ENCODE measurements around the gene EEF2K. TPM values are rescaled to one million over a fixed set of nuclear protein-coding genes. Genes with fewer than 3 reads are reported as not detected.
A peak's percentile ranks its signal among the peaks of the same experiment; 100 is the strongest.
"Not testable (repeated sequence)": the region's sequence is repeated elsewhere in the genome, so short reads cannot be mapped to it uniquely, and the experiment has no call there.

The EEF2K gene
- total RNA-seq, 1 experiment from 2014 or later = 16.5 TPM

DNA sequence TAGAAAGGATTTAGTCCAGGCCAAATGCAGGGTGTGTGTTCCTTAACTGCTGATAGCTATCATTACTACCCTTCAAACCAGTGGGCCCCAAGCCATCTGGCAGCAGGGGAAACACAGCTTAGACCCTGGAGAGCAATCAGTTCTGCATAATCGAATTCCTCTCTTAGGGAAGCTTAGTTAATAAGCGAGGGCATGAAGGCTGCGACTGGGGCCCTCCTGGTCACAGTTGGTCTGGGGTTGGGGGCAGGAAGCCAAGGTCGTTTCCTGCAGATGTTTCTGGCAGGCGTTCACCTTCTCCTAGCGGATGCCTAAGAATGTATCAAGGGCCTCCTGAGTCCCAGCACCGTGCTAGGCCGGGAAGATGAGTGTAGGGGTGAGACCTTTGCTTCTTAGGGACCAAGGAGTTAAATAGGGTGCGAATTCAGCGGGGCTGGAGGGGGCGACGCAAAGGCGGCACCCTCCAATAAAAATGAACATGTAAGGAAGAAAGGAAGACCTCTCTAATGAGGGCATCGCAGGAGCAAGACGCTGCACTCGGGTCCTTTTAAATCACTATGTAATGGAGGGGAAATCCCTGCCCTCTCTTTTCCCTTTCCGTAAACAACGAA lies 16.5 kb upstream of the EEF2K start:
- no peak for DNase-seq (ENCODE audit: low spot score)

DNA sequence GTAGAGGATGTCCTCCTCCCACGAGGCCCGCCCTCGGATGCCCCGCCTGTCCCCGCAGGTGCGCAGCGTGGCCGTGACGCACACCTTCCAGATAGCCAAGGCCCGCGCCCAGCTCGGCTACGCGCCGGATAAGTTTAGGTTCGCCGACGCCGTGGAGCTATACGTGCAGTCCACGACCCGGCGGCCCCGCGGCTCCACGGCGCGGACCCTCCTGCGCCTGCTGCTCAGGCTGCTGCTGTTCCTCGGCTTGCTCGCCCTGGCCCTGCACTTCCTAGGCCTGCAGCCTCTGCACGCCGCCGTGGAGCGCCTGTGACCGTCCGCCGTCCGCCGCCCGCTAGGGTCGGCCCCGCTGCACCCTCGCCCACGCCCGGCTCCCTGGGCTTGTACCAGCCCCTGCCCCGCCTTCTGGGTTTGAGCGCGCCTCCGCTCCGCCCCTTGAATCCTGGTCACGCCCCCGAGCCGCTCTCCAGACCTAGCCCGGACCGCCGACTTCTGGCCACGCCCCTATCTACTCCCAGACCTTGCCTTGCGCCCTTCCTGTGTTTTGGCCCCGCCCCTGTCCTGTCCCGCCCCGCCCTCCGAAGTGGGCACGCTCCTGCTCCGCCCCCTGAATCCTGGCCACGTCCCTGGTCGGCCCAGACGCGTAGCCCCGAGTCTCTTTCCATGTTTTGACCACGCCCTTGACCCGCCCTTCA lies 15.8 kb upstream of the EEF2K start:
- DNase-seq (ENCODE audit: low spot score) = peak; percentile 50

DNA sequence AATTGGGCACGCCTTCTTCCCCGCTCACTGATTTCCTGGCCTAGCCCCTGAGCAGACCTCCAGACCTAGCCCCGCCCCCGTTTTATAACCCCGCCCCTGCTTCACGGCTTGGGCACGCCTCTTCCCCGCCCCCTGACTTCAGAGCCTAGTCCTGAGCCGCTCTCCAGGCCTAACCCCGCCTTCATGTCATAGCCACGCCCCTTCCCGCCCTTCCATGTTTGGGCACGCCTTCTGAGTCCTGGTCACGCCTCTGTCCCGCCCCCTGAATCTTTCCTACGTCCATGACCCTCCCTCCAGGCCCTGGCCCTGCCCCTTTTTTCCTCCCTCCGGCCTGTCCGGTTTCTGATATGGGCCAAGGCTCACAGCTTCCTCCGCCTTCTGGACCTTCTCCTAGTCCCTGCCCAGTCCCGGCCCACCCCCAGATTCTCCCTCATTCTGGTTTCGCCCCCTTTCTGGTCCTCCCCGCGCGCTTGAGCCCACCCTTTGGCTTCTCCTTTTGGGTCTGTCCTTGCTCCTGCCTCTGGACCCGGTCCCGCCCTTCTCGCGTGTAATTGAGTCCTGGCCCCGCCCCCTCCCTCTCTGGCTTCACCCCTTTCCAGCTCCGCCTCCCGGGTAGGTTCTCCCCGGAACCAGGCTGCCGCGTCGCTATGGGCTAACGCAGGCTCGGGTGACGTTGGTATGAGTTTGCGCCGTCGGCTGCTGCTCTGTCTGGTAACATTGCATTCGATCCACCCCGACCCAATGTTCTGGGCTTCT lies 15.1 kb upstream of the EEF2K start:
- peak; percentile 100 for DNase-seq (ENCODE audit: low spot score)

DNA sequence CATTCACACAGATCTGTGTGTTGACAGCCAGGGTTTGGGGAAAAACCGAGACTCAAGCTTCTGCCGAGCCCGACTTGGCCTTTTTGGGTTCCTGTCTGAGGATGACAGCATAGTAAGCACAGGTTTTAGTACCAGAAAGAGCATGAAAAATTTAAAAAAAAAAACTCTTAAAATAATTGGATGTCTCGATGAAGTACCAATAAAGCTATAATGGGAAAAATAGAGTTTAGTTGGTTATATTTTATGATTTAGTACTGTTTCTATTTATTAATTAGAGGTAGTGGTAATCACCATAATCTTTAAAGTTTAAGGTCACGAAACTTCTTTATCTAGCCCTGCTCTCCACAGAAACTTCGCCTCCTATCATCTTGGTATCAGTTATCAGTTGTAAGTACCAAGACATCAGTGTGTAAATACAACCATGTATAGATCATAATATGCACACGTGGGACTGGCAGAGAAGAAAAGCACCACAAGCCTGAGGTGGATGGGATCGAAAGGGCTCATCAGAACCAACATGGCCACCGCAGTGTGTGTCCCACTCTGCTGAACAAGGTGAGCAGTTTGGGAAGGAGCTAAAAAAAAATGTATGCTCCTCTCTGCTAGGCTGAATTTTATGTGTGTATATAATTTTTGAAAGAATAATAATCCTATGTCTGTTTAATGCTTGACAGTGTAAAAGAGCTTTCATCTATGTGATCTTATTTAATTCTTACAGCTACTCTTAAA lies 14.4 kb upstream of the EEF2K start:
- peak; percentile 63 for DNase-seq (ENCODE audit: low spot score)

DNA sequence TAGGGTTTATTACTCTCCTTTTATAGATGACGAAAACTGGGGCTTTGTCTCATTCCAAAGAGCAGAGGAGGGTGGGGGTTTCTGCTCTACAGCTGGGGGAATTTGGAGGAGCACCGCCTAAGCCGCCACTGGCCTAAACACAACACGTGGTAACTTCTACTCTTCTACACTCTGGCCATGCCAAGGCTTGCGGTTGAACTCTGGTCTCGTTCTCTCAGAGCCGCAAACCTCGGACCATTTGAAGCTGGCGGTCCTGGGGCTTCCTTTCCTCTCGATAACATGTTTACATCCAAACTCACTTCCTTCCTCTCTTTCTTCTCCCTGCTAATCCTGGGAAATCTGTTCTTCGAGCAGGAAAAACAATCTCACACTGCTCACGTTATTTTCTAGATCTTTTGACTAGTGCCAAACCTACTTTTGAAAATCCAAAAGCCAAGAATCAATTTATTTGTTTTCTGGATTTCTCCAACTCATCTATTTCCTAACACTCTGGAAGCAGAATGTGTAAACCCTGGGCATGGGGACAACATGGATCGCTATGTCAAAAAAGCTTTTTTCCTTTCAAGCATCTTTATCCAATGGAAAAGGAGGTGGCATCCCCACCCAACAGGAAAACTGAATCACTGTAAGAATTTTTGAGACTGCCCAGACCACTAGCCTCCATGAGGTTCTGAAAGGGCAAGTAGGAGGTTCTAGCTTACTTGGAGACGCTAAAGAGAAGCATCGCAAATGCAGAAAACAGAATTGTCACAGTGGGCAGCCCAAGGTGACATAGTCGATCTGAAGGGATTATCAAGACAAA lies 13.6 kb upstream of the EEF2K start:
- DNase-seq (ENCODE audit: low spot score) = peak; percentile 93

DNA sequence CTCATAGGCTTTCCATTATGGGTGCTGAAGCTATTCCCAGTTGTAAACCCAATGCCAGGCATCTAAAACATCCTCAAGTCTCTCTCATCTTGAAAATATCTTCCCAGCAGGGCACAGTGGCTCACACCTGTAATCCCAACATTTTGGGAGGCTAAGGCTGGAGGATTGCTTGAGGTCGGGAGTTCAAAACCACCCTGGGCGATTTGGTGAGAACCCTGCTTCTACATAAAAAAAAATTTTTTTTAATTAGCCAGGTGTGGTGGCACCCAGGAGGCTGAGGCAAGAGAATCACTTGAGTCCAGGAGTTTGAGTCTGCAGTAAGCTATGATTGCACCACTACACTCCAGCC lies 13.0 kb upstream of the EEF2K start:
- DNase-seq (ENCODE audit: low spot score) = no peak

DNA sequence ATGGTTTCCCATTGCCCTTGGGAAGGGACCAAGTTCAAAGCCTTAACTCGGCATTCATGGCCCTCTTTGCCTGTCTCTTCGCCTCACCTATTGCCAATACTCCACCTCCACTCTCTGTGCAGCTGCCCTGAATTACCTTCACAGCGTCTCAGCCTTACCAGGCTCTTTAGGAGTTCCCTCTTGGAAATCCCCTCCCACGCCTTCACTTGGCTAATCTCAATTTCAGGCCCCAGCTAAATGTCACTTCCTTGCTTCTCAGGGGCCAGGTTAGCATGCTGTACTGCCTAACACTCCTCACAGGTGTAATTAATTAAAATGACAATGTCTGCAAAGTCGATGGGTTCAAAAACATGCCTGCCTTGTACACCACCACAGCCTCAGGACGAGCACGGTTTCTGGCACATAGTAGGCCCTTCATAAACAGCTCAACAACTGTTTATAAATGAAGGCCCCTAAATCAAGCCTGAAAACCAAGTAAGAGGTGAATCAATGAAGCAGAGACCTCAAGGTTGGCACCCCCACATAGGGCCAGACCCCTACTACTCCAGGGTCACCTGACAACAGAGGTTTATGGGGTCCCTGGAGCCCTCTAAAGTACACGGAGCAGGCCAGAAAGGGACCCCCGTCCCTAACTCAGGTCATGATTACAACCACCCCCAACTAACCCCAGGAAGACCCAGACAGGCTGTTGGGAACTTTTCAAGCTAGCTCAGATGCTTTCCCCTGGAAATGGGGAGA lies 11.2 kb upstream of the EEF2K start:
- no peak for DNase-seq (ENCODE audit: low spot score)

DNA sequence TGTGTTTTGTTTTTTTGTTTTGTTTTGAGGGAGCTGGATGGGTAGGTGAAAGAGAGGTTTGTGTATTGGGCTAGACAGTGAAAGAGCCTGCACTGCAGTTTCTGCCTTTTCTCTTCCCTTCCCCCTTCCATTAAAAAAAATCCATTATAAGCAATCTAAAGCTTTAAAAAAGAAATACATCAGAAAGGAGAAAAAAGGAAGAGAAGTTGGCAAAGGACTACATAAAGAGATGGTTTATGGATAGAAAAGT lies 10.7 kb upstream of the EEF2K start:
- DNase-seq (ENCODE audit: low spot score) = no peak

DNA sequence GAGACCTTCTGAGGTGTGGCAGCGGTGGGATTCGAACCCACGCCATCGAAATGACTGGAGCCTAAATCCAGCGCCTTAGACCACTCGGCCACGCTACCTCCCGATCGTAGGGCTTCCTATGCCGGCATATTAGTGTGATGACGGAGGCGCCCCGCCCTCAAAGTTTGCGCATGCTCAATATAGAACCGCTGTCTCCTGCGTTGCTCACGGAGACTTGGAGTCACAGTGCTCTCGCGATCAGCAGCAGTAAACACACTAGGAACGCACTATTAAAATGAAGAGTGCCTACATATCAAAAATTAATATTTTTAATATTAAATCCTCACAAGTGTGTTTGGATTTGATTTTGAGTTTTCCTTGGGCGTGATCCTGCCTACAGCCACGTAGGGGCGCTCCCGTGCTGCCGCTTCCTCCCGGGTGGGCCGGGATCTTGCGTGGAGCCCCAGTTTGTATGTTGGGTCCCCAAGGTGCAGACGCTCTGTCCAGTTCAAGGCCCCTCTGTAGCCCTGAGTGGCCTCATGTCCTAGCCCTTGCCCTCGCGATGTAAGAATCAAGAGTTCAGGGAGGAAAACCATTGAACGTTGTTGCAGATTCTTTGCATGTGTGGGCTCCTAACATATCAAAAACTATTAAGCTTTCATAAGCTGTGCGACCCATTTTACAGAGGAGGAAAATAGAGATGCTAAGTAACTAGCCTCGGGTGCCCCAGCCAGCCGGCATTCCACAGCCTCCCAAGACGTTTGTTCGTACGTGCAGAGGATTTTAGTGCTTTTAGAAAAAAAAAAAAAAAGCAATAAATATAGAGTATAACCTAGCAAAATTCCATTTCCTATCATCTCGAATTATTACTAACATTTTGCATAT lies 10.2 kb upstream of the EEF2K start:
- DNase-seq (ENCODE audit: low spot score) = peak; percentile 97

DNA sequence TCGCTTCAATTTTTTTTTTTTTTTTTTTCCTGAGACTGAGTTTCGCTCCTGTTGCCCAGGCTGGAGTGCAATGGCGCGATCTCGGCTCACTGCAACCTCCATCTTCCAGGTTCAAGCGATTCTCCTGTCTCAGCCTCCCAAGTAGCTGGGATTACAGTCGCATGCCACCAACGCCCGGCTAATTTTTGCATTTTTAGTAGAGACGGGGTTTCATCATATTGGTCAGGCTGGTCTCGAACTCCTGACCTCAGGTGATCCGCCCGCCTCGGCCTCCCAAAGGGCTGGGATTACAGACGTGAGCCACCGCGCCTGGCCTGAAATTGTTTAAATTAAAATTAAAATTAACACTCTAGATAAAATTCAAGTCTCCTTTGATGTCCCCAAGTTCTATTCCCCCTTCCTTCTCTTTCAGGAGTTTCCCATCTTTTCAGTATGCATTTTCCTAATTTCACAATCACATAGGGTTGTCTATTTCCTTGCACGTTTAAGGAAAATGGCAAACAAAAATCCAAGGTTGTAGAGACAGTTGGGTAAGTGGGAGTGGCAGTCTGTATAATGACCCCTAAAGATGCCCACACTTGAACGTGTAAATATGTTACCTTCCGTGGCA lies 9.4 kb upstream of the EEF2K start:
- not testable (repeated sequence) for DNase-seq (ENCODE audit: low spot score)

DNA sequence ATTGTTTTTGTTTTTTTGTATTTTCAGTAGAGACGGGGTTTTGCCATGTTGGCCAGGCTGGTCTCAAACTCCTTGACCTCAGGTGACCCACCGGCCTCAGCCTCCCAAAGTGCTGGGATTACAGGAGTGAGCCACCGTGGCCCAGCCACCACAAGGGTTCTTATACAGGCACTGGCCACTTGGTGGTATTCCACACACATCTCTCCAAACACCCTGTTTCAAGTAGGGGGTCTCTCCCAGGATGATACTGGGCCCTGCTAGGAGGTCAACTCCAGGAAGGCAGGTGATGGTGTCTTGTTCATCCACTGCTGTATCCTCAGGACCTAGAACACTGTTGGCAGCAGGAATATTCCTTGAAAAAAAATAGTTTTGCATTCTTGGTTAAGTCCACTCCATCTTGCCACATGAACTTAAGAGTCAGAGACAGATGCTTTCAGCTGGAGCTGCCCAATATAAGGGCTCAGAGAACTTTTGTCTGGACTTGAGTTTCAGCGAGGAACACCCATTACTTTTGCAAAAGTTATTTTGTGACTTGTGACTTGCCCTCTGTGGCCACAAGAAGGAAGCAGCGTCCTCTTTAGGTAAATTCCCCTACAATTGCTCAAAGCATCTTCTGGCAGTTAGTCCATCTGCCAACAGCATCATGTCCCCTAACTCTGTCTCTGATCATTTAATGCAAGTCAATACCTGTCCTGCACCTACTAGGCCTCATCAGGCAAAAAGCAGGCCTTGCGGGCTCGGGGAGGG lies 7.4 kb upstream of the EEF2K start:
- no peak for DNase-seq (ENCODE audit: low spot score)

DNA sequence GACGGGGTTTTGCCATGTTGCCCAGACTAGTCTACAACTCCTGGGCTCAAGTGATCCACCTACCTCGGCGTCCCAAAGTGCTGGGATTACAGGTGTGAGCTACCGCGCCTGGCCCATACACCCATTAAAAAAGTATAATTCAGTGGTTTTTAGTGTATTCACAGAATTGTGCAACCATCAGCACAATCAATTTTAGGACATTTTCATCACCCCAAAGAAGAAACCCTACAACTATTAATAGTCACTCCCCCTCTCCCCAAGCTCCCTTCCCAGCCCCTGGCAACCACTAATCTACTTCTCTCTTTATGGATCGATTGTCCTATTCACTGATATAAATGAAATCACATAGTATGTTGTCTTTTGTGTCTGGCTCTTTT lies 3.8 kb upstream of the EEF2K start:
- no peak for DNase-seq (ENCODE audit: low spot score)

DNA sequence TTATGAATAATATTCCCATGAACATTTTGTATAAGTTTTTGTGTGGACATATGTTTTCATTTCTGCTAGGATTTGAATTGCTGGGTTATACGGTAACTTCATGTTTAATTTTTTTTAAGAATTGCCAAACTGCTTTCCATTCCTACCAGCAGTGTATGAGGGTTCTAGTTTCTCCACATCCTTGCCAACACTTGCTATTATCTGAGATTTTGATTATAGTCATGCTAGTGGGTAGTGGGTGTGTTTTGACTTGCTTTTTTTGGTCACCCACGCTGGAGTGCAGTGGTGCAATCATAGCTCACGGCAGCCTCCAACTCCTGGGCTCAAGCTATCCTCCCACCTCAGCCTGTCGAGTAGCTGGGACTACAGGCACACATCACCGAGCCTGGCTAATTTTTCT lies 3.0 kb upstream of the EEF2K start:
- no peak for DNase-seq (ENCODE audit: low spot score)

DNA sequence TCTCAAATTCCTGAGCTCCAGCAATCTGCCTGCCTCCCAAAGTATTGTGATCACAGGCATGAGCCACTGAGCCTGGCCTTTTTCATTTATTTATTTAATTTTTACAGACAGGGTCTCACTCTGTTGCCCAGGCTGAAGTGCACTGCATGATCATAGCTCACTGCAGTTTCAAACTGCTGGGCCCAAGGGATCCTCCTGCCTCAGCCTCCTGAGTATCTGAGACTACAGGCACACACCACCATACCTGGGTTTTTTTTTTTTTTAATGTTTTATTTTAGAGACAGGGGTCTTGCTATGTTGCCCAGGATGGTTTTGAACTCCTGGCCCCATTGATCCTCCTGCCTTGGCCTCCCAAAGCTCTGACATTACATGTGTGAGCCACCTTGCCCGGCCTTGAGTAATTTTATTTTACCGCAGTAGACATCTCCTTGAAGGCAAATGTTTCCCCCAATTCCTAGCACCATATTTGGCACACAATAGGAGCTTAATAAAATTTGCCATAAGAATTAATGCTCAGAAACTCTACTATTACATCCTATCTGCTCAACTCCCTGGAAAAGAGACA lies 1.9 kb upstream of the EEF2K start:
- no peak for DNase-seq (ENCODE audit: low spot score)

DNA sequence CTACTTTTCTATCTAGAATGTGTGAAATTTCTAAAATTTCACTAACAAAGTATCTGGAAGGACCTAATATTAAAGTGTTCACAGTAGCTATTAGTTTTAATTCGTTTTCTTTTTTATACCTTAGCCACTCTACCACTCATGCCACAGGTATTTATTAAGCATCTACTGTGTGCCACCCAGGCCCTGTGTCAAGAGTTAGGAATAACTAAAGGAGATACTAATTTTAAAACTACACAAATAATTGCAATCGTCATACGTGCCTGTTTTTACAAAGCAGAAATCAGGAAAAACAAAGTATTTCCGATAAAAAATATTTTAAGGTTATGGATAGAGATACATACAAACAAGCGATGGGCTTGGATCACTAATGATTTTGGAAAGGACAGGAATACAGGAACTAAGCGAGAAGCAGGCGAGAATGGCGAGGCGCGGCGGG lies 483 bp upstream of the EEF2K start:
- no peak for DNase-seq (ENCODE audit: low spot score)

DNA sequence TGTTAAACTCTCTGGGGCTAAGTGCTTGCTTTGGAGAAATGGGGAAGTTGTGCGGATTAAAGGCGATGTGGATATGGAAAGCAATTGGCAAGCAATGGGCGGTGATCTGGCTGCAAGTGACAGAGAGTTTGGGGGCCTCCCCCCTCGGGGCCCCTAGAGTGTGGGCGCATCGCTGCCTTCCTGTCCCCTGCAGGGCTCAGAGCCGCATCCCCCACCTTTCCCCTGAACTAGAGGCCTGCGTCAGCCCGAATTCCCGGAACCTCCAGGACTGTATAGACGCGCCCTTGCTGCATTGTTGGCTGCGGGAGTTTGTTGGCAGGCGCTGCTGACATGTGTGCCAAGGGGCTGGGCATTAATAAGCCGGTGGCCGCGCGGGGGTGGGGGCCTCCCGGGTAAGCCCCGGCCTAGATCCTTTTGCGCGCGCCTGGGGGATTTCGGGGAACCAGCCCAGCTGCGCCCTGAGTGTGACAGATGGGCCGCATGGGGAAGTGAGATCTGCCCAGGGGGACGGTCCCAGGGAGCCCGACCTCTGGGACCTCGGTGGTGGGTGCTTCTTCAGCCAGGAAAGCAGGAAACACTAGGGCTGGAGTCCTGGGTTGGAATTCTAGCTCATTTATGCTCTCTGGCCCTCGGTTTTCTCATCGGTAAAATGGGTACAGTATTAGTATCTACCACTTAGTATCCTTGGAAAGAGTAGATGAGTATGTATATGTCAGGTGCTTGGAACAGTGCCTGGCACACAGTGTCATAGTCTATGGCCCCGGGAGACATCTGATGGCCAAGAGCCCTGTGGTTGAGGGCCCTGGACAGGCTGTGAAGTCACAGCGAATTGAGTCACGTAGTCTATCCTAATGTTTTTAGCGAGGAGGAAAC lies 1.0 kb downstream of the EEF2K start:
- DNase-seq (ENCODE audit: low spot score) = peak; percentile 53

DNA sequence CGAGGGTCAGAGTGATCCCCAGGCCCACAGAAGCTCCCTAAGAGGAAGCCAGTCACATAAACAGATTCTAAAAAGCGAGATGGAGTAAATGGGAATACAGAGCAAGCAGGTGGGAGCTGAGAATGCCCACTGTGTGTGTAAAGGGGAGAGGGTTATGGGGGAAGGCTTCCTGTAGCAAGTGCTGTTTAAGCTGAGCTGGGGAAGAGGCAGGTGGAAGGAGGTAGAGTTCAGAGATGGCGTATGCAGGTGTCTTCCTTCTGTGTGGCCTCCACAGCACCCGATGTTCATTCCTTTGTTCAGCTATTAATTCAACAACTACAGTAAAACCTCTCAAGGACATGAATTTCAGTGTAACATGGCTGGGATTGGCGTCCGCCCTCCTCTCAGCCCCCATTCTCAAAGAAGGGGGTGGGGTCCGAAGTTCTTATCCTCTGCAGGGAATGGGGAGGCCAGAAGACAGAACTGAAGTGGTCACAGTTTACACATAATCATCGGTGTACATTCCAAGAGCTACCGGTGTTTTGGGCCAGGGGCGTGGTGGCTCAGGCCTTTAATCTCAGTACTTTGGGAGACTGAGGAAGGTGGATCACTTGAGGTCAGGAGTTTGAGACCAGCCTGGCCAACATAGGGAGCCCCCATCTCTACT lies 1.8 kb downstream of the EEF2K start:
- no peak for DNase-seq (ENCODE audit: low spot score)

All from HT-29 (cell line).